Osteoblast (primary cell): ENCODE measurements around the gene ARL6IP4. TPM values are rescaled to one million over a fixed set of nuclear protein-coding genes. Genes with fewer than 3 reads are reported as not detected.

Source experiments
- DNase-seq: peaks from one replicate; pipeline ENCODE4 v3.0.0; 2011; ENCODE audit warnings: low spot score, mixed read lengths; ENCODE audit not compliant: insufficient read length; ENCODE audit errors: missing footprints
- H2AFZ ChIP-seq: 2 replicates; pipeline ENCODE4 v1.6.0; 2011; ENCODE audit warnings: mild to moderate bottlenecking, low read length
- H3K27ac ChIP-seq: 2 replicates; pipeline ENCODE4 v1.5.1; 2011; ENCODE audit warnings: mild to moderate bottlenecking, low read depth, low read length, moderate library complexity
- H3K27me3 ChIP-seq: 2 replicates; pipeline ENCODE4 v1.6.0; 2012; ENCODE audit warnings: mild to moderate bottlenecking, control low read depth, inconsistent platforms, low read length, moderate library complexity; ENCODE audit not compliant: insufficient read depth
- H3K36me3 ChIP-seq: 2 replicates; pipeline ENCODE4 v1.5.1; 2011; ENCODE audit warnings: mild to moderate bottlenecking, low read length, control low read depth, moderate library complexity; ENCODE audit not compliant: insufficient read depth
- H3K4me1 ChIP-seq: 2 replicates; pipeline ENCODE4 v1.5.1; 2011; ENCODE audit warnings: mild to moderate bottlenecking, low read length, control low read depth, moderate library complexity; ENCODE audit not compliant: insufficient read depth
- H3K4me2 ChIP-seq: 2 replicates; pipeline ENCODE4 v1.6.0; 2011; ENCODE audit warnings: mild to moderate bottlenecking, low read length; ENCODE audit not compliant: insufficient read depth
- H3K4me3 ChIP-seq: fragments of 200-600 bp; sonication (generic); 3 replicates; pipeline ENCODE4 v1.5.1; 2012; ENCODE audit warnings: mild to moderate bottlenecking, low read length, inconsistent platforms; ENCODE audit not compliant: insufficient read depth
- H3K79me2 ChIP-seq: 2 replicates; pipeline ENCODE4 v1.6.0; 2012; ENCODE audit warnings: mild to moderate bottlenecking, low read length, control low read depth, inconsistent platforms; ENCODE audit not compliant: insufficient read depth
- H3K9me3 ChIP-seq: 2 replicates; pipeline ENCODE4 v1.5.1; 2011; ENCODE audit warnings: low read depth, low read length, control low read depth
- H4K20me1 ChIP-seq: 2 replicates; pipeline ENCODE4 v1.6.0; 2012; ENCODE audit warnings: mild to moderate bottlenecking, low read length, control low read depth; ENCODE audit not compliant: insufficient read depth
- total RNA-seq: library from RNA; depleted of rRNA; stranded (reverse); fragments of >200 nt; gene quantifications from 2 replicates; pipeline ENCODE4 v1.2.3, GENCODE V29; 2012
- TF ChIP-seq, protein P1 (sequence below): IDR thresholded peaks from 2 replicates; pipeline ENCODE4 v1.5.1; 2011; ENCODE audit warnings: mild to moderate bottlenecking, low read depth, low read length, moderate library complexity; ENCODE audit errors: extremely low read depth

Gene ARL6IP4
- total RNA-seq, 1 donor, result 118 TPM

GRCh38 chr12:123001464-123001863 is 21.0 kb downstream of the ARL6IP4 start:
- DNase-seq, result no peak
- TF ChIP-seq, protein P1, sequence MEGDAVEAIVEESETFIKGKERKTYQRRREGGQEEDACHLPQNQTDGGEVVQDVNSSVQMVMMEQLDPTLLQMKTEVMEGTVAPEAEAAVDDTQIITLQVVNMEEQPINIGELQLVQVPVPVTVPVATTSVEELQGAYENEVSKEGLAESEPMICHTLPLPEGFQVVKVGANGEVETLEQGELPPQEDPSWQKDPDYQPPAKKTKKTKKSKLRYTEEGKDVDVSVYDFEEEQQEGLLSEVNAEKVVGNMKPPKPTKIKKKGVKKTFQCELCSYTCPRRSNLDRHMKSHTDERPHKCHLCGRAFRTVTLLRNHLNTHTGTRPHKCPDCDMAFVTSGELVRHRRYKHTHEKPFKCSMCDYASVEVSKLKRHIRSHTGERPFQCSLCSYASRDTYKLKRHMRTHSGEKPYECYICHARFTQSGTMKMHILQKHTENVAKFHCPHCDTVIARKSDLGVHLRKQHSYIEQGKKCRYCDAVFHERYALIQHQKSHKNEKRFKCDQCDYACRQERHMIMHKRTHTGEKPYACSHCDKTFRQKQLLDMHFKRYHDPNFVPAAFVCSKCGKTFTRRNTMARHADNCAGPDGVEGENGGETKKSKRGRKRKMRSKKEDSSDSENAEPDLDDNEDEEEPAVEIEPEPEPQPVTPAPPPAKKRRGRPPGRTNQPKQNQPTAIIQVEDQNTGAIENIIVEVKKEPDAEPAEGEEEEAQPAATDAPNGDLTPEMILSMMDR, result no peak
- Histone ChIP-seq H3K9me3 (no peaks in the 10 kb centered on the region), H3K79me2 (no peaks in the 10 kb centered on the region), H3K4me1 (no peaks in the 10 kb centered on the region), H3K27ac (no peak overlapping the region), H4K20me1 (no peaks in the 10 kb centered on the region), H2AFZ (no peak overlapping the region), H3K4me3 (no peak overlapping the region), H3K4me2 (no peak overlapping the region), H3K36me3 (peaks cover 6% of the 10 kb centered on the region), H3K27me3 (no peaks in the 10 kb centered on the region)

DNA sequence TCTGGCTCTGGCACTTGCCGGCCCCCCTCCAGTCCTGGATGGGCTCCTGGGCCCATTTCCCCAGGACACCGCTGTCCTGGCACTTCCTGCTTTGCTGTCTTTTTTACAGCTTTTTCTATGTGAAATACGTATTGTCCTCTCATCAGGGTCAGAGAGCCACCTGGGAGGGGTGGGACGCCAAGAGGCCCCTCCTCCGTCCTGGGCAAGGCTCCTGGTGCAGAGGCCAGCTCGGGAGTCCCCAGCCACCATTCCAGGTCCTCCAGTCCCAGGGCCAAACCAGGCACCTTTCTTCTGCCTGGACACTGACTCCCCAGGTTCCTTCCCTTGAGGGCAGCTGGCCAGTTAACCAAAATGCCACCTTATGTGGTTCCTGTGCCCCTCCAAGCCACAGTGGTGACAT is 22.8 kb downstream of the ARL6IP4 start:
- DNase-seq, result peak; percentile 60
- no peak overlapping the region for H3K4me2 ChIP-seq
- no peaks in the 10 kb centered on the region for H4K20me1 ChIP-seq
- H3K79me2 ChIP-seq, result no peaks in the 10 kb centered on the region
- TF ChIP-seq, protein P1, result no peak
- peaks cover 6% of the 10 kb centered on the region for H3K36me3 ChIP-seq
- H3K27me3 ChIP-seq, result no peaks in the 10 kb centered on the region
- H2AFZ ChIP-seq, result no peak overlapping the region
- peaks cover 8% of the 10 kb centered on the region for H3K4me1 ChIP-seq
- H3K4me3 ChIP-seq, result no peak overlapping the region
- H3K9me3 ChIP-seq, result no peaks in the 10 kb centered on the region
- H3K27ac ChIP-seq, result no peak overlapping the region

GRCh38 chr12:123004287-123004686 is 23.8 kb downstream of the ARL6IP4 start:
- Histone ChIP-seq H3K9me3 (no peaks in the 10 kb centered on the region), H3K27ac (no peak overlapping the region), H2AFZ (no peak overlapping the region), H3K4me2 (no peak overlapping the region), H3K4me1 (peaks cover 8% of the 10 kb centered on the region), H3K36me3 (peaks cover 6% of the 10 kb centered on the region), H3K79me2 (no peaks in the 10 kb centered on the region), H3K4me3 (no peak overlapping the region), H3K27me3 (no peaks in the 10 kb centered on the region), H4K20me1 (no peaks in the 10 kb centered on the region)
- TF ChIP-seq, protein P1, result no peak
- peak; percentile 42 for DNase-seq

GRCh38 chr12:123005081-123005626 is 24.7 kb downstream of the ARL6IP4 start:
- Histone ChIP-seq H3K9me3 (no peaks in the 10 kb centered on the region), H3K4me2 (no peak overlapping the region), H3K27ac (no peak overlapping the region), H2AFZ (no peak overlapping the region), H3K4me1 (peaks cover 8% of the 10 kb centered on the region), H3K4me3 (no peak overlapping the region), H3K79me2 (no peaks in the 10 kb centered on the region), H3K27me3 (no peaks in the 10 kb centered on the region), H3K36me3 (peaks cover 6% of the 10 kb centered on the region), H4K20me1 (no peaks in the 10 kb centered on the region)
- DNase-seq, result peak; percentile 34
- TF ChIP-seq, protein P1, result no peak
